Upper lobe of left lung (tissue), 6 donors: Measurements from ENCODE around the gene EMILIN3. TPM values are rescaled to one million over a fixed set of nuclear protein-coding genes. Genes with fewer than 3 reads are reported as not detected.

Experiments used
- ATAC-seq, 2 donors: fragments of 200-7000 bp; cut with Tn5 transposase; one replicate each; pipeline ENCODE4 v1.9.1; 2022; ENCODE audit warnings: mild to moderate bottlenecking in 2 of 2, moderate library complexity in 2 of 2; ENCODE audit not compliant: low FRiP score in 2 of 2
- DNase-seq, 2 donors: peaks; one replicate each; pipeline ENCODE4 v3.0.0-alpha.2; 2019 to 2020
- H3K27ac ChIP-seq, 4 donors: fragments of 200-600 bp; sonication (generic); one replicate each; pipeline ENCODE4 v1.5.1; 2016 to 2019
- H3K27me3 ChIP-seq, 4 donors: fragments of 200-600 bp; sonication (generic); one replicate each; pipeline ENCODE4 v1.5.1; 2017 to 2019
- H3K36me3 ChIP-seq, 4 donors: fragments of 200-600 bp; sonication (generic); one replicate each; pipeline ENCODE4 v1.5.1; 2016 to 2019
- H3K4me1 ChIP-seq, 4 donors: fragments of 200-600 bp; sonication (generic); one replicate each; pipeline ENCODE4 v1.5.1; 2018 to 2019
- H3K4me3 ChIP-seq, 4 donors: fragments of 200-600 bp; sonication (generic); one replicate each; pipeline ENCODE4 v1.5.1; 2017 to 2019; ENCODE audit warnings: mild to moderate bottlenecking in 2 of 4, moderate library complexity in 1 of 4
- H3K9me3 ChIP-seq, 4 donors: fragments of 200-600 bp; sonication (generic); one replicate each; pipeline ENCODE4 v1.5.1; 2018 to 2019
- CTCF ChIP-seq, 6 experiments: fragments of 450-650 bp in 4 of 6; fragments of 200-600 bp in 2 of 6; sonication (generic) in 2 of 6; IDR thresholded peaks; one replicate each; pipeline ENCODE4 v1.5.1; 2016 to 2019; ENCODE audit warnings: antibody characterized with exemption in 6 of 6
- EP300 ChIP-seq, 4 donors: sonication (generic); formaldehyde crosslinking; IDR thresholded peaks; one replicate each; pipeline ENCODE4 v1.5.1; 2017; ENCODE audit warnings: antibody characterized with exemption in 4 of 4, control low read depth in 2 of 4
- POLR2A ChIP-seq, 4 donors: fragments of 450-650 bp; IDR thresholded peaks; one replicate each; pipeline ENCODE4 v1.5.1; 2016 to 2017; ENCODE audit warnings: antibody characterized with exemption in 4 of 4, mild to moderate bottlenecking in 2 of 4
- POLR2AphosphoS5 ChIP-seq, 2 donors: sonication (generic); formaldehyde crosslinking; IDR thresholded peaks; one replicate each; pipeline ENCODE4 v1.5.1; 2017; ENCODE audit warnings: antibody characterized with exemption in 2 of 2
- WGBS, 2 donors: methylation state at CpG; one replicate each; pipeline ENCODE4 v1.1.5; 2017 to 2018; 5-methylcytosine and 5-hydroxymethylcytosine counted together
- total RNA-seq, 6 donors: library from RNA; depleted of rRNA in 4 of 6; stranded (reverse); fragments of >200 nt in 4 of 6; gene quantifications; one replicate each; pipeline versions ENCODE4 v1.1.0 to v1.2.1, GENCODE V29; 2016 to 2021
- donor health status: DM: no; HTN: no; CAD: no; lungs with moderate emphysema.
- donor health status: DM: no; HTN: yes; CAD: no; lungs with severe emphysema.

Gene EMILIN3
- total RNA-seq, 6 donors from 2014 or later = 0.06 to 0.61 (median 0.16) TPM; not detected in 2

GRCh38 chr20:41408986-41409385 is 42.4 kb upstream of the EMILIN3 start:
- peak in 1 of 2 donors; percentile 62 for DNase-seq
- no peak overlapping the region for H3K27ac ChIP-seq

GRCh38 chr20:41408156-41408794 is 41.7 kb upstream of the EMILIN3 start:
- Histone ChIP-seq H3K27me3 (no peaks in the 10 kb centered on the region), H3K9me3 (no peaks in the 10 kb centered on the region), H3K27ac (no peak overlapping the region), H3K4me3 (no peak overlapping the region), H3K4me1 (peaks cover 0 to 8% (median 6%) of the 10 kb centered on the region in 4 donors), H3K36me3 (peaks cover 21 to 100% (median 80%) of the 10 kb centered on the region in 4 donors)
- ATAC-seq = no peak
- WGBS, 2 donors = 66 to 69% methylated on average over 5 of the region's 5 CpGs
- no peak for DNase-seq
- TF ChIP-seq POLR2AphosphoS5 (IDR thresholded peaks at IDR 0.05) (no peak), POLR2A (IDR thresholded peaks at IDR 0.05) (no peak), CTCF (IDR thresholded peaks at IDR 0.05) (no peak), EP300 (IDR thresholded peaks at IDR 0.05) (no peak)

More at GRCh38 chr20:41408986-41409385, 42.4 kb upstream of the EMILIN3 start:
- peaks cover 21 to 100% (median 83%) of the 10 kb centered on the region in 4 donors for H3K36me3 ChIP-seq
- WGBS, 2 donors = 46 to 67% methylated on average over 4 to 9 of the region's 9 CpGs
- H3K27me3 ChIP-seq = no peaks in the 10 kb centered on the region
- peaks cover 0 to 8% (median 6%) of the 10 kb centered on the region in 4 donors for H3K4me1 ChIP-seq
- ATAC-seq = no peak
- H3K9me3 ChIP-seq = no peaks in the 10 kb centered on the region
- TF ChIP-seq CTCF (IDR thresholded peaks at IDR 0.05) (no peak), EP300 (IDR thresholded peaks at IDR 0.05) (no peak), POLR2A (IDR thresholded peaks at IDR 0.05) (no peak), POLR2AphosphoS5 (IDR thresholded peaks at IDR 0.05) (no peak)
- no peak overlapping the region for H3K4me3 ChIP-seq

- H3K27me3 ChIP-seq = no peaks in the 10 kb centered on the region
- no peak overlapping the region for H3K4me3 ChIP-seq
- TF ChIP-seq CTCF (IDR thresholded peaks at IDR 0.05) (no peak), POLR2A (IDR thresholded peaks at IDR 0.05) (no peak), EP300 (IDR thresholded peaks at IDR 0.05) (no peak), POLR2AphosphoS5 (IDR thresholded peaks at IDR 0.05) (no peak)
- peaks cover 0 to 8% (median 6%) of the 10 kb centered on the region in 4 donors for H3K4me1 ChIP-seq
- peaks cover 16 to 100% (median 74%) of the 10 kb centered on the region in 4 donors for H3K36me3 ChIP-seq
- H3K27ac ChIP-seq = no peak overlapping the region
- no peaks in the 10 kb centered on the region for H3K9me3 ChIP-seq
- ATAC-seq = no peak
- no peak for DNase-seq
- 86 to 90% methylated on average over 10 of the region's 10 CpGs for WGBS, 2 donors
Measured at GRCh38 chr20:41407607-41408006, 41.0 kb upstream of the EMILIN3 start.

GRCh38 chr20:41406896-41407444 is 40.4 kb upstream of the EMILIN3 start:
- DNase-seq (no peak), ATAC-seq (no peak)
- peak overlapping the region in 1 of 4 donors; percentile 24 for H3K27ac ChIP-seq
- TF ChIP-seq POLR2A (IDR thresholded peaks at IDR 0.05) (no peak), EP300 (IDR thresholded peaks at IDR 0.05) (no peak), CTCF (IDR thresholded peaks at IDR 0.05) (no peak), POLR2AphosphoS5 (IDR thresholded peaks at IDR 0.05) (no peak)
- H3K36me3 ChIP-seq = peaks cover 16 to 99% (median 68%) of the 10 kb centered on the region in 4 donors
- H3K4me1 ChIP-seq = peaks cover 0 to 8% (median 6%) of the 10 kb centered on the region in 4 donors
- WGBS, 2 donors = 87 to 89% methylated on average over 7 of the region's 7 CpGs
- no peak overlapping the region for H3K4me3 ChIP-seq
- H3K9me3 ChIP-seq = no peaks in the 10 kb centered on the region
- H3K27me3 ChIP-seq = no peaks in the 10 kb centered on the region
